Measurements from ENCODE around the gene JPT2.
"Not testable (repeated sequence)": the region's sequence is repeated elsewhere in the genome, so short reads cannot be mapped to it uniquely, and the experiment has no call there.

Gene JPT2

GRCh38 chr16:1732071-1732470 lies 54.0 kb downstream of the JPT2 start:
- Histone ChIP-seq H3K9me2 (replicated peaks; ENCODE audit: control insufficient read depth, low read length) (no peaks in the 10 kb centered on the region), H3K79me2 (ENCODE audit: control insufficient read depth, low read length) (peaks cover 27% of the 10 kb centered on the region), H4K20me1 (ENCODE audit: control insufficient read depth, insufficient read depth, low read depth, low read length) (no peaks in the 10 kb centered on the region), H3K27me3 (ENCODE audit: control insufficient read depth, low read length) (no peaks in the 10 kb centered on the region), H3K27ac (ENCODE audit: low read depth, low read length) (no peak overlapping the region), H3F3A (ENCODE audit: control insufficient read depth, insufficient read depth) (peaks cover 24% of the 10 kb centered on the region), H3K36me3 (ENCODE audit: control insufficient read depth, low read length) (peaks cover 74% of the 10 kb centered on the region), H3K4me2 (ENCODE audit: low read length) (no peak overlapping the region), H3K4me1 (ENCODE audit: control insufficient read depth, low read length) (no peaks in the 10 kb centered on the region), H3K9me3 (ENCODE audit: control insufficient read depth, insufficient read depth, low read length) (peaks cover 40% of the 10 kb centered on the region), H3K4me3 (ENCODE audit: low read length) (no peak overlapping the region)
- TF ChIP-seq EZH2phosphoT487 (IDR thresholded peaks at IDR 0.05; ENCODE audit: borderline replicate concordance, low read length) = no peak
- no peak for TF ChIP-seq CTCF (IDR thresholded peaks at IDR 0.05; ENCODE audit: low read depth, low read length, poor library complexity, severe bottlenecking)

GRCh38 chr16:1732551-1732987 lies 54.5 kb downstream of the JPT2 start:
- Histone ChIP-seq H3F3A (ENCODE audit: control insufficient read depth, insufficient read depth) (peaks cover 28% of the 10 kb centered on the region), H3K36me3 (ENCODE audit: control insufficient read depth, low read length) (peaks cover 69% of the 10 kb centered on the region), H3K79me2 (ENCODE audit: control insufficient read depth, low read length) (peaks cover 22% of the 10 kb centered on the region), H3K9me3 (ENCODE audit: control insufficient read depth, insufficient read depth, low read length) (peaks cover 45% of the 10 kb centered on the region)
- H3K9me2 ChIP-seq (replicated peaks; ENCODE audit: control insufficient read depth, low read length); H3K27me3 ChIP-seq (ENCODE audit: control insufficient read depth, low read length); H3K4me2 ChIP-seq (ENCODE audit: low read length); H3K4me3 ChIP-seq (ENCODE audit: low read length); H3K27ac ChIP-seq (ENCODE audit: low read depth, low read length); H4K20me1 ChIP-seq (ENCODE audit: control insufficient read depth, insufficient read depth, low read depth, low read length); H3K4me1 ChIP-seq (ENCODE audit: control insufficient read depth, low read length): not testable (repeated sequence)

- Histone ChIP-seq H3K9me3 (ENCODE audit: control insufficient read depth, insufficient read depth, low read length) (peaks cover 57% of the 10 kb centered on the region), H3F3A (ENCODE audit: control insufficient read depth, insufficient read depth) (peaks cover 42% of the 10 kb centered on the region), H3K4me3 (ENCODE audit: low read length) (no peak overlapping the region), H3K36me3 (ENCODE audit: control insufficient read depth, low read length) (peaks cover 54% of the 10 kb centered on the region), H3K4me2 (ENCODE audit: low read length) (no peak overlapping the region), H4K20me1 (ENCODE audit: control insufficient read depth, insufficient read depth, low read depth, low read length) (no peaks in the 10 kb centered on the region), H3K4me1 (ENCODE audit: control insufficient read depth, low read length) (no peaks in the 10 kb centered on the region), H3K27ac (ENCODE audit: low read depth, low read length) (no peak overlapping the region), H3K79me2 (ENCODE audit: control insufficient read depth, low read length) (peaks cover 12% of the 10 kb centered on the region), H3K9me2 (replicated peaks; ENCODE audit: control insufficient read depth, low read length) (no peaks in the 10 kb centered on the region), H3K27me3 (ENCODE audit: control insufficient read depth, low read length) (no peaks in the 10 kb centered on the region)
- TF ChIP-seq CTCF (IDR thresholded peaks at IDR 0.05; ENCODE audit: low read depth, low read length, poor library complexity, severe bottlenecking) (no peak), EZH2phosphoT487 (IDR thresholded peaks at IDR 0.05; ENCODE audit: borderline replicate concordance, low read length) (no peak)
Observed at GRCh38 chr16:1734123-1734522, 56.0 kb downstream of the JPT2 start.

GRCh38 chr16:1734816-1735215 lies 56.7 kb downstream of the JPT2 start:
- H3K79me2 ChIP-seq (ENCODE audit: control insufficient read depth, low read length) = peaks cover 13% of the 10 kb centered on the region
- H3K27ac ChIP-seq (ENCODE audit: low read depth, low read length) = no peak overlapping the region
- TF ChIP-seq EZH2phosphoT487 (IDR thresholded peaks at IDR 0.05; ENCODE audit: borderline replicate concordance, low read length) = no peak
- TF ChIP-seq CTCF (IDR thresholded peaks at IDR 0.05; ENCODE audit: low read depth, low read length, poor library complexity, severe bottlenecking) = no peak
- H3K9me3 ChIP-seq (ENCODE audit: control insufficient read depth, insufficient read depth, low read length) = peaks cover 64% of the 10 kb centered on the region
- H3K36me3 ChIP-seq (ENCODE audit: control insufficient read depth, low read length) = peaks cover 49% of the 10 kb centered on the region
- H3K4me1 ChIP-seq (ENCODE audit: control insufficient read depth, low read length) = no peaks in the 10 kb centered on the region
- H4K20me1 ChIP-seq (ENCODE audit: control insufficient read depth, insufficient read depth, low read depth, low read length) = no peaks in the 10 kb centered on the region
- H3K4me2 ChIP-seq (ENCODE audit: low read length) = no peak overlapping the region
- no peak overlapping the region for H3K4me3 ChIP-seq (ENCODE audit: low read length)
- no peaks in the 10 kb centered on the region for H3K9me2 ChIP-seq (replicated peaks; ENCODE audit: control insufficient read depth, low read length)
- H3F3A ChIP-seq (ENCODE audit: control insufficient read depth, insufficient read depth) = peaks cover 45% of the 10 kb centered on the region
- no peaks in the 10 kb centered on the region for H3K27me3 ChIP-seq (ENCODE audit: control insufficient read depth, low read length)
